ENCODE measurements around the gene OTOG.

Gene OTOG

DNA sequence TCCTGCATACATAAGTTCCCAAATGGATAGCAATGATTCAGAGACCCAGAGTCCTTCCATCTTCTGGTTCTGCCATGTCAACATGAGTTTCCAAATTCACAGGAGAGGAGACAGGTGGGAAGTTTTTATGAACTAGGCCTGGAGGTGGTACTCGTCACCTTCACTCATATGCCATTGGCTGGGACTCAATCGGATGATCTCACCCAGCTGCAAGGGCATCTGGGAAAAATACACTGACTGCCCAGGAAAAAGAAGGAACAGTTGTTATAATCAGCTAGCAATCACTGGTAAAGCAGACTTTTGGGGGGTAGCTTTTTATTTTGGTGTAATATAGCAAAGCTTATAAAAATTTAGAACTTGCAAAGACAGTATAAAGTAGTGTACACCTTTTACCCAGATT is 83.9 kb downstream of the OTOG start:
- no peaks in the 10 kb centered on the region for H3K9me3 ChIP-seq (ENCODE audit: control insufficient read depth, insufficient read depth, low read length)
- no peaks in the 10 kb centered on the region for H3K4me1 ChIP-seq (ENCODE audit: control insufficient read depth, low read length)
- no peaks in the 10 kb centered on the region for H3K79me2 ChIP-seq (ENCODE audit: control insufficient read depth, low read length)
- H3K36me3 ChIP-seq (ENCODE audit: control insufficient read depth, low read length), result no peaks in the 10 kb centered on the region
- TF ChIP-seq EZH2phosphoT487 (IDR thresholded peaks at IDR 0.05; ENCODE audit: borderline replicate concordance, low read length) (no peak), CTCF (IDR thresholded peaks at IDR 0.05; ENCODE audit: low read depth, low read length, poor library complexity, severe bottlenecking) (no peak)
- H3K9me2 ChIP-seq (replicated peaks; ENCODE audit: control insufficient read depth, low read length), result no peaks in the 10 kb centered on the region
- H3K27ac ChIP-seq (ENCODE audit: low read depth, low read length), result no peak overlapping the region
- no peak overlapping the region for H3K4me3 ChIP-seq (ENCODE audit: low read length)
- no peaks in the 10 kb centered on the region for H3F3A ChIP-seq (ENCODE audit: control insufficient read depth, insufficient read depth)
- peaks cover 6% of the 10 kb centered on the region; the same call in 1 of the 2 replicates for H3K27me3 ChIP-seq (ENCODE audit: control insufficient read depth, low read length)
- no peaks in the 10 kb centered on the region for H4K20me1 ChIP-seq (ENCODE audit: control insufficient read depth, insufficient read depth, low read depth, low read length)
- H3K4me2 ChIP-seq (ENCODE audit: low read length), result no peak overlapping the region

DNA sequence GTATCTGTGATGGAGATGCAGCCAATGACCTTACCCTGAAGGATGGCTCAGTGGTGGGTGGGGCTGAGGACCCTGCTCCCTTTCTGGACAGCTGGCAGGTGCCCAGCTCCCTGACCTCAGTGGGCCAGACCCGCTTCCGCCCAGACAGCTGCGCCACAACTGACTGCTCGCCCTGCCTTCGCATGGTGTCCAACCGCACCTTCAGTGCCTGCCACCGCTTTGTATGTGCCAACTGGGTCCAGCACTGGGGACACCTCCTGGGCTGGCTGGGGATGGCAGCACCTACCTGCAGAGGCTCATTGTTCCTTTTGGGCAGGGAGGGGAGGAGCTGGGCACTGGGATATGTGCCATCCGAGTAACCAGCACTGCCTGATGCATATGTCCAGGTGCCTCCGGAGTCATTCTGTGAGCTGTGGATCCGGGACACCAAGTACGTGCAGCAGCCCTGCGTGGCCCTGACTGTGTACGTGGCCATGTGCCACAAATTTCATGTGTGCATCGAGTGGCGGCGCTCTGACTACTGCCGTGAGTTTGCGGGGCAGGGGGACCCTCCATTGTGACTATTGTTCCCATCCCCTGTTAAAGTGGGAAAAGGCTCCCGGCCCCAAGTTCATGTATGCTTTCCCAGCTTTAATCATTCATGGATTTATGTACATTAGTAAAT is 84.8 kb downstream of the OTOG start:
- Histone ChIP-seq H3K36me3 (ENCODE audit: control insufficient read depth, low read length) (no peaks in the 10 kb centered on the region), H3K4me2 (ENCODE audit: low read length) (no peak overlapping the region), H3K4me1 (ENCODE audit: control insufficient read depth, low read length) (no peaks in the 10 kb centered on the region), H3K27me3 (ENCODE audit: control insufficient read depth, low read length) (peaks cover 6% of the 10 kb centered on the region; the same call in 1 of the 2 replicates), H3K9me2 (replicated peaks; ENCODE audit: control insufficient read depth, low read length) (no peaks in the 10 kb centered on the region), H3K4me3 (ENCODE audit: low read length) (no peak overlapping the region), H3F3A (ENCODE audit: control insufficient read depth, insufficient read depth) (no peaks in the 10 kb centered on the region), H3K27ac (ENCODE audit: low read depth, low read length) (no peak overlapping the region), H3K79me2 (ENCODE audit: control insufficient read depth, low read length) (no peaks in the 10 kb centered on the region), H4K20me1 (ENCODE audit: control insufficient read depth, insufficient read depth, low read depth, low read length) (no peaks in the 10 kb centered on the region), H3K9me3 (ENCODE audit: control insufficient read depth, insufficient read depth, low read length) (no peaks in the 10 kb centered on the region)
- no peak for TF ChIP-seq CTCF (IDR thresholded peaks at IDR 0.05; ENCODE audit: low read depth, low read length, poor library complexity, severe bottlenecking)
- no peak for TF ChIP-seq EZH2phosphoT487 (IDR thresholded peaks at IDR 0.05; ENCODE audit: borderline replicate concordance, low read length)

DNA sequence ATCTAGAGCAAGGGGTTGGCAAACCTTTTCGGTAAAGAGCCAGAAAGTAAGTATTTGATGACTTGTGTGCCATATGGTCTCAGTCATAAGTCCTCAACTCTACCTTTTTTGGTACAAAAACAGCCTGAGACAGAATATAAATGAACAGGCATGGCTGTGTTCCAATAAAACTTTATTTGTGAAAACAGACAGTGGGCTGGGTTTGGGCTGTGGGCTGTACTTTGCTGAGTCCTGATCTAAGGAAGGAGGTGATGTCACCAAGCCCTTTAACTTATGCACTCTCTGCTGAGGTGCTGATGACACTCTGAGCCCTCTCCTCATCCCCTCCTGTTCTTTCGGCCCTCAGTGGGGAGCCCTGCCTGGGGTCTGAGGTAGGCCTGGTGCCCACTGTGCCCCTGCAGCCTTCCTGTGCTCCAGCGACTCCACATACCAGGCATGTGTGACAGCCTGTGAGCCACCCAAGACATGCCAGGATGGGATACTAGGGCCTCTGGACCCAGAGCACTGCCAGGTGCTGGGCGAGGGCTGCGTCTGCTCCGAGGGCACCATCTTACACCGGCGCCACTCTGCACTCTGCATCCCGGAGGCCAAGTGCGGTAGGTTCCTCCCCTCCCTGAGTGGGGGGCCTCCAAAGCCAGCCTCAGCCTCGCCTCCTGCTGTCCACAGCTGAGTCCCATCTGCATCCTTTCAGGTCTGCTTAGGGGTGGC is 86.4 kb downstream of the OTOG start:
- TF ChIP-seq EZH2phosphoT487 (IDR thresholded peaks at IDR 0.05; ENCODE audit: borderline replicate concordance, low read length) (no peak), CTCF (IDR thresholded peaks at IDR 0.05; ENCODE audit: low read depth, low read length, poor library complexity, severe bottlenecking) (no peak)
- no peaks in the 10 kb centered on the region for H3K9me2 ChIP-seq (replicated peaks; ENCODE audit: control insufficient read depth, low read length)
- H3K36me3 ChIP-seq (ENCODE audit: control insufficient read depth, low read length), result no peaks in the 10 kb centered on the region
- H3K27me3 ChIP-seq (ENCODE audit: control insufficient read depth, low read length), result peaks cover 6% of the 10 kb centered on the region; the same call in 1 of the 2 replicates
- no peak overlapping the region for H3K4me2 ChIP-seq (ENCODE audit: low read length)
- no peak overlapping the region for H3K27ac ChIP-seq (ENCODE audit: low read depth, low read length)
- H4K20me1 ChIP-seq (ENCODE audit: control insufficient read depth, insufficient read depth, low read depth, low read length), result no peaks in the 10 kb centered on the region
- H3K4me3 ChIP-seq (ENCODE audit: low read length), result no peak overlapping the region
- no peaks in the 10 kb centered on the region for H3F3A ChIP-seq (ENCODE audit: control insufficient read depth, insufficient read depth)
- H3K4me1 ChIP-seq (ENCODE audit: control insufficient read depth, low read length), result no peaks in the 10 kb centered on the region
- no peaks in the 10 kb centered on the region for H3K79me2 ChIP-seq (ENCODE audit: control insufficient read depth, low read length)
- no peaks in the 10 kb centered on the region for H3K9me3 ChIP-seq (ENCODE audit: control insufficient read depth, insufficient read depth, low read length)

All from DOHH2 (cell line).